Bronchial epithelial cell (primary cell): Measurements from ENCODE around the gene DNAJC15. TPM values are rescaled to one million over a fixed set of nuclear protein-coding genes. Genes with fewer than 3 reads are reported as not detected.
"Not testable (repeated sequence)": the region's sequence is repeated elsewhere in the genome, so short reads cannot be mapped to it uniquely, and the experiment has no call there.

ENCODE experiments used
- DNase-seq: peaks from one replicate; pipeline ENCODE4 v3.0.0-alpha.2; 2010; ENCODE audit warnings: low read depth
- FAIRE-seq: peaks from 2 replicates; lab custom pipeline; 2011; peaks lifted over from hg19 to GRCh38; lab: Jason Lieb, UNC
- H3K27me3 ChIP-seq: 2 replicates; pipeline ENCODE4 v1.5.1; 2011; ENCODE audit warnings: low read length; ENCODE audit not compliant: control insufficient read depth, insufficient read depth
- H3K36me3 ChIP-seq: 2 replicates; pipeline ENCODE4 v1.5.1; 2011; ENCODE audit warnings: low read length; ENCODE audit not compliant: control insufficient read depth, insufficient read depth
- H3K4me3 ChIP-seq: 2 replicates; pipeline ENCODE4 v1.5.1; 2011; ENCODE audit warnings: mild to moderate bottlenecking, low read depth, low read length, control low read depth
- total RNA-seq: library from RNA; depleted of rRNA; stranded (reverse); fragments of >200 nt; gene quantifications from 2 replicates; pipeline ENCODE4 v1.2.1, GENCODE V29; 2014
- TF ChIP-seq, protein P1 (sequence below): IDR thresholded peaks from 2 replicates; pipeline ENCODE4 v1.5.1; 2011; ENCODE audit warnings: mild to moderate bottlenecking, moderate library complexity, low read length, control low read depth, inconsistent platforms; ENCODE audit not compliant: insufficient read depth, severe bottlenecking

DNAJC15 gene
- total RNA-seq, 1 donor from 2014 or later = 4.2 TPM

DNA sequence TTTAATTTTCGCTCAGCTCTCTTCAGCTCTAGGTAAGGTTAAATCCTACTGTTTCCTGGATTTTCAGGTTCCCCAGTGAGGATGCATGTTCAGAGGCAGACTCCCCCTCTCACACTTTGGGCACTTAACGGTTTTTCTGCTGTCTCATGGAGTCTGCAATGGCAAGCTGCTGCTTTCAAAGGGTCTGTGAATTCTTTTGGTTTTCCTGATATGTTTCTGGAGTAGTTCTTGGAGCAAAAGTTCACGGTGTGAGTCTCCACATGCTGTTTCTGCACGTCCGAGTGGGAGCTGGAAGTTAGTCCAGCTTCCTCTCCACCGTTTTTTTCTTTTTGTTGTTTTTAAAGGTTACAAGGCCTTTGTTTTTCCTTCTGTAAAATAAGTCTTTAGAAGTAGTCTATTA, 35.4 kb downstream of the DNAJC15 start:
- Histone ChIP-seq H3K4me3 (no peak overlapping the region), H3K27me3 (no peaks in the 10 kb centered on the region), H3K36me3 (no peaks in the 10 kb centered on the region)
- FAIRE-seq (no peak), DNase-seq (no peak)
- TF ChIP-seq, protein P1, sequence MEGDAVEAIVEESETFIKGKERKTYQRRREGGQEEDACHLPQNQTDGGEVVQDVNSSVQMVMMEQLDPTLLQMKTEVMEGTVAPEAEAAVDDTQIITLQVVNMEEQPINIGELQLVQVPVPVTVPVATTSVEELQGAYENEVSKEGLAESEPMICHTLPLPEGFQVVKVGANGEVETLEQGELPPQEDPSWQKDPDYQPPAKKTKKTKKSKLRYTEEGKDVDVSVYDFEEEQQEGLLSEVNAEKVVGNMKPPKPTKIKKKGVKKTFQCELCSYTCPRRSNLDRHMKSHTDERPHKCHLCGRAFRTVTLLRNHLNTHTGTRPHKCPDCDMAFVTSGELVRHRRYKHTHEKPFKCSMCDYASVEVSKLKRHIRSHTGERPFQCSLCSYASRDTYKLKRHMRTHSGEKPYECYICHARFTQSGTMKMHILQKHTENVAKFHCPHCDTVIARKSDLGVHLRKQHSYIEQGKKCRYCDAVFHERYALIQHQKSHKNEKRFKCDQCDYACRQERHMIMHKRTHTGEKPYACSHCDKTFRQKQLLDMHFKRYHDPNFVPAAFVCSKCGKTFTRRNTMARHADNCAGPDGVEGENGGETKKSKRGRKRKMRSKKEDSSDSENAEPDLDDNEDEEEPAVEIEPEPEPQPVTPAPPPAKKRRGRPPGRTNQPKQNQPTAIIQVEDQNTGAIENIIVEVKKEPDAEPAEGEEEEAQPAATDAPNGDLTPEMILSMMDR = no peak

DNA sequence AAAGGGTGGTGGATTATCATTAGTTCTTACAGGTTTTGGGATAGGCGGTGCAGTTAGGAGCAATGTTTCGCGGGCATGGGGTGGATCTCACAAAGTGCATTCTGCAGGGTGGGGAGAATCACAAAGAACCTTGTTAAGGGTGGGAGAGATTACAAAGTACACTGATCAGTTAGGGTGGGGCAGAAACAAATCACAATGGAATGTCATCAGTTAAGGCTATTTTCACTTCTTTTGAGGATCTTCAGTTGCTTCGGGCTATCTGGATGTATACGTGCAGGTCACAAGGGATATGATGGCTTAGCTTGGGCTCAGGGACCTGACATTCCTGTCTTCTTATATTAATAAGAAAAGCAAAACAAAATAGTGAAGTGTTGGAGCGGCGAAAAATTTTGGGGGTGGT, 36.4 kb downstream of the DNAJC15 start:
- FAIRE-seq, H3K27me3 ChIP-seq, H3K4me3 ChIP-seq, DNase-seq, H3K36me3 ChIP-seq: not testable (repeated sequence)

DNA sequence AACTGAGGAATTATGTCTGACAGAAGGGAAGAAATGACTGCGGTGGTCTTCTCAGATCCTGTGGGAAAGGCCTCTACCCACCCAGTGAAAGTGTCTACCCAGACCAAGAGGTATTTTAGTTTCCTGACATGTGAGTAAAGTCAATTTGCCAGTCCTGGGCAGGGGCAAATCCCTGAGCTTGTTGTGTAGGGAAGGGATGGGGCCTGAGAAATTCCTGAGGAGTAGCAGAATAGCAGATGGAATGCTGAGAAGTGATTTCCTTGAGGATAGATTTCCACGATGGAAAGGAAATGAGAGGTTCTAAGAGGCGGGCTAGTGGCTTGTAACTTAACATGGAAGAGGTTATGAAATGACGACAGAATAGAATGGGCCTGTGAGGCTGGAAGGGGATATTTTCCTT, 37.4 kb downstream of the DNAJC15 start:
- not testable (repeated sequence) for FAIRE-seq, H3K36me3 ChIP-seq, H3K27me3 ChIP-seq, DNase-seq, H3K4me3 ChIP-seq

DNA sequence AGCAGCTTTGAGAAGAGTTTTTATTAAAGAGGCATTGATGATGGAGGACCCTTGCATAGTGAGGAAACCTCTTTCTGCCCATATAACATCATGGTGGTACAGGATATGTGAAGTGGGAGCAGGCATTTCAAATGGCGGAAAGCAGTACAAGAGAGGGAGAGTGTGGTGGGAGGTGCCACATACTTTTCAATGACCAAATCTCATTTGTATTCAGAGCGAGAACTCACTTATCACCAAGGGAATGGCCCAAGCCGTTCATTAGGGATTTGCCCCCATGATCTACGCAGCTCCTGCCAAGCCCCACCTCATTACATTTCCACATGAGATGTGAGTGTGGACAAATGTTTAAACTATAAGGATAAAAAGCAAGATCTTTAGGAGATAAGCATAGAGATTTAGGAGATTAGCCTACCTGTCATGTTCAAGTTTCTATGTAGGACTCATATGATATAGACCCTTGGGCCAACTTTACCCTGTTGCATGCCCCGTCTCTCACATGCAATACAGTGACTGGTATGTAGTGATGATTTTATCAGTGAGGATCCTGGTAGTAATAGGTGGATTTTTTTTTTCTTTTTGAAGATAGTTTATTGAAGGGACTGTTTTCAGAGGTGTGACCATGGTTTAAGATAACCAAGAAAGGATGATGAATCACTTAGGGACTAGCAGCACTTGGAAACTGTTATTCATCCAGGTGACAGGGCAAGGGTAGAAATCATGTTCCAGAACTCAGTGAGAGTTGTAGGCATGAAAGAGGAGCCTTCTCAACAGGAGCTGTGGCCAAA, 38.3 kb downstream of the DNAJC15 start:
- H3K27me3 ChIP-seq = no peaks in the 10 kb centered on the region
- DNase-seq (peak; percentile 52), FAIRE-seq (no peak)
- TF ChIP-seq, protein P1 = no peak
- no peaks in the 10 kb centered on the region for H3K36me3 ChIP-seq
- H3K4me3 ChIP-seq = no peak overlapping the region

- FAIRE-seq = no peak
- no peak overlapping the region for H3K4me3 ChIP-seq
- DNase-seq = no peak
- H3K27me3 ChIP-seq = no peaks in the 10 kb centered on the region
- TF ChIP-seq, protein P1 = no peak
- peaks cover 2% of the 10 kb centered on the region for H3K36me3 ChIP-seq
These were observed 48.4 kb downstream of the DNAJC15 start for GRCh38 chr13:43071824-43072223.

DNA sequence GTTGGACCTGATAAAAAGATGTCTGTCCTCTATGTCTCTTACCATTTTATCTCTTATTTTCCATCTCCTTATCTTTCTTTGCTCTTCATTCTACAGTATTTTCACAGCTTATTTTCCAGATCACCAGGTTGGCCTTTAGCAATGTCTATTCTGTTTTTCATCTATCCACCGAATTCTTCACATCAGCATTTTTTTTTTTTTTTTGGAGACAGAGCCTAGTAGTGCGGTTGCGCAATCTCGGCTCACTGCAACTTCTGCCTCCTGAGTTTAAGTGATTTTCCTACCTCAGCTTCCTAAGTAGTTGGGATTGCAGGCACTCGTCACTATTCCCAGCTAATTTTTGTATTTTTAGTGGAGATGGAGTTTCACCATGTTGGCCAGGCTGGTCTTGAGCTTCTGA, 49.0 kb downstream of the DNAJC15 start:
- Histone ChIP-seq H3K4me3 (no peak overlapping the region), H3K27me3 (no peaks in the 10 kb centered on the region), H3K36me3 (peaks cover 2% of the 10 kb centered on the region)
- TF ChIP-seq, protein P1 = no peak
- FAIRE-seq (no peak), DNase-seq (no peak)
